Posterior vena cava (tissue), 2 donors: ENCODE measurements around the gene CYP4F3. TPM values are rescaled to one million over a fixed set of nuclear protein-coding genes. Genes with fewer than 3 reads are reported as not detected.
A peak's percentile ranks its signal among the peaks of the same experiment; 100 is the strongest.
"Not testable (repeated sequence)": the region's sequence is repeated elsewhere in the genome, so short reads cannot be mapped to it uniquely, and the experiment has no call there.

ENCODE experiments used
- DNase-seq: peaks from one replicate; pipeline ENCODE4 v3.0.0-alpha.2; 2020; ENCODE audit warnings: low spot score
- intact Hi-C, 2 donors: fragments of 100-400 bp; cut with DNase I; formaldehyde crosslinking; loops; one replicate each; pipeline versions ENCODE4 v1.14.1 to v1.14.2; 2022 to 2023
- total RNA-seq, 2 donors: library from RNA; stranded (reverse); fragmentation: NEBNext Ultra II Directional; extraction: Animal tissue kit (Norgen Biotek cat#: 25700); gene quantifications; one replicate each; pipeline ENCODE4 v1.2.1, GENCODE V29; 2021
- donor health status: DM: yes; HTN: yes; CAD: no.
- donor health status: DM: yes; HTN: yes; CAD: no.

The CYP4F3 gene
- total RNA-seq, 2 donors from 2014 or later, result 0.29 to 0.79 TPM

DNA sequence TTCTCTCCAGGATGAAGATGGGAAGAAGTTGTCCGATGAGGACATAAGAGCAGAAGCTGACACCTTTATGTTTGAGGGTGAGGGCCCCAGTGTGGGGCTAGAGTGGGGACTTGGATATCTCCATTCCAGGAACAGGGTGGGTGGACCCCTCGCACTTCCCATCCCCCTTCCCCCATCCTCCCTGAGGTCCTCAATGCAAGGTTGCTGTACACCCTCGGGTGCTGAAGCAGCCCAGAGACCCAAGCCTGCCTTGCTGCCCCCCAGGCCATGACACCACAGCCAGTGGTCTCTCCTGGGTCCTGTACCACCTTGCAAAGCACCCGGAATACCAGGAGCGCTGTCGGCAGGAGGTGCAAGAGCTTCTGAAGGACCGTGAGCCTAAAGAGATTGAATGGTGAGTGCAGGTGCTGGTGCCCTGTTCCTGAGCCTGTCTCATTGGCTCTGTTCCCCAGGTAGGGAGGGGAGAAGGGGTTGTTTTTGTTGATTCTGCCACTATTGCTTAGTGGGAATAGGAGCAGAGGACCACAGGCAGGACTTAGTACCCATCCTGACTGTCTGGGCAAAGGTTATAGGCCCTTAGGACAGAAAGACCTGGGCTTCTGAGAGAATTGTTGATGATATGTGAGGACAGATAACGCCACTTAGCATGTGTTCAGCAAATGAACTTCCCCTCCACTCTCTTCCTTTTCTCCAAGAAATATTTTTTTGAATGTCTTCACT is 12.0 kb downstream of the CYP4F3 start:
- no peak for DNase-seq
- intact Hi-C loops, result no loop called here

DNA sequence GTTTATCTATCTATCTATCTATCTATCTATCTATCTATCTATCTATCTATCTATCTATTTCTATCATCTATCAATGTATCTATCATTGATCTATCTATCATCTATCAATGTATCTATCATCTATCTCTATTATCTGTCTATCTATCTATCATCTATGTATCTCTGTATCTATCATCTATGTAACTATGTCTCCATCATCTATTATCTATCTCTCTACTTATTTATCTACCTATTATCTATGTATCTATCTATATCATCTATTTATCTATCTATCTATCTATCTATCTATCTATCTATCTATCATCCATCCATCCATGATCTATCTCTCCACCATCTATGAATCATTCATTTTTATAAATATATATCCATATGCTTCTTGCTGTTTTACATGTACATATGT is 15.8 kb downstream of the CYP4F3 start:
- DNase-seq, result no peak
- intact Hi-C loops, result no loop called here

DNA sequence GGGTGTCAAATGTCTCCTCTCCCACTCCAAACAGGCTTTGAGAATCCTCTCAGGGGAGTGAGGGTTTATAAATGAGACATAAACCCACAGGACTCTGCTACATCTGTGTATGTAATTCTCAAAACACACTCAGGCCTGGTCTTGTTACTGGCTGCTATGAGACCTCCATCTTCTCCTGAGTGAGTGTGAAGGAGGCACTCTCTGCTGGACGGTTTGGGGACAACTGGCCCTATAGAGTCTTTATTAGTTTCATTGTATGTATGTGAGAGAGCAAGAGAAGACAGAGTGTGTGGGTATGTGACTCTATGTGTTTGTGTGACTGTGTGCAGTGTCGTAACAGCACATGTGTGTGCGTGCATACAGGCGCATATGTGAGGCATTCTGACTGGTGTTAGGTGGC is 22.6 kb downstream of the CYP4F3 start:
- no peak for DNase-seq
- intact Hi-C loops, result no loop called here

DNA sequence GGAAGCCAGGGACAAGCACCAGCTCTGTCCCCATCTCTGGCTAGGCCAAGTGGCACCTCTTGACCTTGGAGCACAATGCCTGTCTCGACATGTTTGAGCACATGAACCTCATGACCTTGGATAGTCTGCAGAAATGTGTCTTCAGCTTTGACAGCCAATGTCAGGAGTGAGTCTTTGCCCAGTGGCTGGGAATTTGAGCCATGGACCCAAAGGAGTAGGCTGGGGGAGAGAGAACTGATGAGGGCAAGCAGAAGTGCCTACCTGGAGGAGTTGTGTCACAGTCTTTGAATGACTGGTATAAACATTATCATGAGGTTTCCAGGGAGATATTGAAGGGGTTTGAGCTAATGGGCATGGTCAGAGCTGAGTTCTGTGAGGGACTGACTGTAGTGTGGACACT is 25.5 kb downstream of the CYP4F3 start:
- DNase-seq, result no peak
- intact Hi-C loops, result no loop called here

- no peak for DNase-seq
- intact Hi-C loops, result no loop called here
These were observed 26.2 kb downstream of the CYP4F3 start for GRCh38 chr19:15666883-15667282.

DNA sequence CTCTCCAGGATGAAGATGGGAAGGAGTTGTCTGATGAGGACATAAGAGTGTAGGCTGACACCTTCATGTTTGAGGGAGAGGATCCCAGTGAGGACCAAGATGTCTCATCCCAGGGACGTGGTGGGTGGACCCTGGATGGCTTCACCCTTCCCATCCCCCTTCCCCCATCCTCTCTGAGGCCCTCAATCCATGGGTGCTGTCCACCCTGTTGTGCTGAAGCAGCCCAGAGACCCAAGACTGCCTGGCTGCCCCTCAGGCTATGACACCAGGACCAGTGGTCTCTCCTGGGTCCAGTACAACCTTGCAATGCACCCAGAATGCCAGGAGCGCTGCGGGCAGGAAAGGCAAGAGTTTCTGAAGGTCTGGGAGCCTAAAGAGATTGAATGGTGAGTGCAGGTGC is 28.7 kb downstream of the CYP4F3 start:
- DNase-seq, result no peak
- intact Hi-C loops, result no loop called here

DNA sequence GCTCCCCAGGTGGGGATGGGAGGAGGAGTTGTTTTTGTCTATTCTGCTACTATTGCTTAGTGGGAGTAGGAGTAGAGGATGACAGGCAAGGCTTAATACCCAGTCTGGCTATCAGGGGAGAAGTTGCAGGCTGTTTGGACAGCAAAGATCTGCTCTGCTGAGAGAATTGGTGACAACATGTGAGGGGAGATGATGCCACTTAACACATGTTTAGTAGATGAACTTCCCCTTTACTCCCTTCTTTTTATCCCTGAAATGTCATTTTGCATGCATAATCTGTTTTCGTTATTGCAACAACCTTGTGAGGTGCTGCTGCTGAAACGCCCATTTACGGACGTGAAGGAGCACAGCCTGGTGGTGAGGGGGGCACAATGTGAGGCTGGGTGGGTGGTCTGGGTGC is 29.2 kb downstream of the CYP4F3 start:
- no peak for DNase-seq
- intact Hi-C loops, result no loop called here

DNA sequence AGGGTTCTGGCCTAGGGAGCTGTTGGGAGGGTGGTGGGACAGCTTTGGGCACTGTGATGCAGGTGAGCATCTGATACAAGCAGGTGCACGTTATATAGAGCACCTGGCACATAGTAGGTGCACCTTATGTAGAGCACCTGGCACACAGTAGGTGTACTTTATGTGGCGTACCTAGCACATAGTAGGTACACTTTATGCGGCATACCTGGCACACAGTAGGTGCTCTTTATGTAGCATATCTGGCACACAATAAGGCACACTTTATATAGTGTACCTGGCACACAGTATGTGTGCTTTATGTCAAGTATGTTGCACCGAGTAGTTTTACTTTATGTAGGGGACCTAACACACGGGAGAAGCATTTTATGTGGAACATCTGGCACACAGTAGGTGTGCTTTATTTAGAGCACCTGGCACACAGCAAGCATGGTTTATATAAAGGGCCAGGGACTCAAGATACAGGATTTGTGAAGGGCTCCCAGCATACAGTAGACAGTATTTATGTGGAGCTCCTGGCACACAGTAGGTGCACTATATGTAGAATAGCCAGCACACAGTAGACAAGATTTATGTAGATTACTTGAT is 30.6 kb downstream of the CYP4F3 start:
- intact Hi-C loops, result no loop called here
- DNase-seq, result no peak

GRCh38 chr19:15671891-15672579 is 31.3 kb downstream of the CYP4F3 start:
- intact Hi-C loops, result no loop called here
- no peak for DNase-seq

DNA sequence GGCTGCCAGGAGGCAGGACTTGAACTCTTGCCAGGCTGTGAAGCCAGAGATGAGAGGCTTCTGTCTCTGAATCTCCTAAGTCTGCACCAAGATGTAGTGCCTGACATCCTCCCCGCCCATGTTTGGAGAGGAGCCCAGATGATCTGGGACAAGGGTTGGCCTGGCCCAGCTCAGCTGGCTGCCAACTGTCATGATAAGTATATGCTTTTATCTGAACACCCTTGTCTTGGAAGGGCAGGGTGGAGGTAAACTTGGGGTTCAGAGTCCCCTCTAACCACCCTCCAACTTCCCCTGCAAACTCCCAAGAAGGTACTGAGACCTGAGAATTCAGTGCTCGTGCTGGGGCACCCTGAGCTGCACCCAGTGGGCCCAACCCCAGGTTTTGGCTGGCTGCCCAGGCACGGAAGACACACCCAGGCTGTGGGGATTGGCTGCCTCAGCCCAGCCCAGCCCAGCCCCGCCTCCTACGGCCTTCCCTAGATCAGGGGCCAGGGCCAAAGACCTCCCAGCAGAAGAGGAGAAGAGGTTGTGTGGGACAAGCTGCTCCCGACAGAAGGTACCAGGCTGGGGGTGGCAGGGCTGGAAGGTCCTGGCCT is 32.0 kb downstream of the CYP4F3 start, which contains the start of gene CYP4F12:
Gene CYP4F12 (plus strand): TSS at position 508 of the 596 bp plus-strand sequence. CDS start 443 bp downstream, outside the sequence.
- peak; percentile 95 for DNase-seq
- intact Hi-C loops, result no loop called here

GRCh38 chr19:15673176-15673654 is 32.5 kb downstream of the CYP4F3 start:
- no peak for DNase-seq
- intact Hi-C loops, result no loop called here

DNA sequence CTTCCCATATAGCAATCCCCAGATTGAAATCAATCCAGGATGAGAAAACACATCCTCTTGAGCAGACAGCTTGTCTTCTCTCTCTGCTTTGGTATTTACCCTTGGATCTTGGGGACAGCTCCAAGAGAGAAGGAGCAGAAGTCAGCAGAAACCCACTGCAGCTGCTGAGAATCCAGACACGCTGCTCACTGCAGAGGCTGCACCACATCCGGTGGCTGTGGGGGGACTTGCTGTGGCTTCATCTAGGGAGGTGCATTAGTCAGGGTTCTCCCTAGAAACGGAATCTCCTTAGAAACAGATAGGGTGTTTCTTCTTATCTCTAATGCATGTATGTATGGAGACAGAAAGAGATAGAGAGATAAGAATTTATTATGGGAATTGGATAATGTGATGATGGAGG is 34.9 kb downstream of the CYP4F3 start:
- intact Hi-C loops, result no loop called here
- DNase-seq, result no peak

GRCh38 chr19:15679089-15679488 is 38.4 kb downstream of the CYP4F3 start:
- DNase-seq, result no peak
- intact Hi-C loops, result no loop called here

DNA sequence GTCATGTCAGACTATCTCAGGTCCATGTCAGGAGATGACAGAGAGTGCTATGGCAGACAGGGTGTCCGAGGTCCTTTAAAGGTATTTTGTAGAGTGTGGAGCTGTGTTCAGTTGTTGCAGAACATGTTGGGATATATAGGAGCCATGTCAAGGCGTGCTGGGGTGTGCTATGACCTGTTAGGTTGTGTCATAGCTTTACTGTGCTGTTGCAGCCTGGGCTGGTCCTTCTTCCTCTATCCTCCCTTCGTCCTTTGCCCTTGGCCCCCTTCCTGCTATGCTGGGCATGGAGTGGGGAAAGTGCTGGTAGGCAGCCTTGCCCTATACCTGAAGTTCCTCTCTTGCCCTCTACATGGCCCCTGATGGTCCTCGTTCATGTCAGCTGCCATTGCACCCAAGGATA is 39.2 kb downstream of the CYP4F3 start:
- DNase-seq, intact Hi-C loops: not testable (repeated sequence)

DNA sequence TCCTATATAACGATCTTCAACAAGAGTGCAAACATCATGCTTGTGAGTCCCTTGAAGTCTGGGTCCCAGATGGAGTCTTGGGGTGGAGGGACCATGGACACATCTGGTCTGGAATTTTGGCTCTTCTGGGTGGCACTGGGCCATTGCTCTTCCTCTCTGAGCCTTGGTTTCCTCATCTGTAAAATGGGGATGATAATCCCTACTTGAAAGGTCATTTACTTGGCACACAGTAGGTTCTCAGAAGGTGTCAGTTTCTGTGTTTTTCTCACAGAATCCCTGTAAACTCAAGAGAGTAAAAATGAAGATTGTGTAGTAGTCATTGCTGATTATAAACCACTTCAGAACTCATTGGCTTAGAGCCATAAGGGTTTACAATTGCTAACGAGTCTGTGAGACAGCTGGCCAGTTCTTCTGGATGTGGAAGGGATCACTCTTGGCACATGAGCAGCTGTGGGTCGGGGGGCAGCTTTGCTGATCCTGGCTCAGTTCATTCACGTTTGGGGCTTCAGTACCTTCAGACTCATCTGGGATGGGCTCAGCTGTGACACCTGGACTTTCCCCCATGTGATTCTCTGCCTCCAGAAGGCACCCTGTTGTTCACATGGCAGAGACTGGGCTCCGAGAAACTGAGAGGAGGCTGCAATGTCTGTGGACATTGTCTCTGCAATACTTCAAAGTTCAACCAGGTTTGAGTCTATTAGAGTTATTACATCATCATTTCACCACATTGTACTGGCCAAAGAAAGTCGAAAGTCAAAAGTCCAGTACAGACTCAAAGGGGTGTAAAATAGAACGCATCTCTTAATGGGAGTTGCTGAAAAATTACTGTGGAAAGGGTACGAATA is 40.0 kb downstream of the CYP4F3 start:
- intact Hi-C loops, result no loop called here
- DNase-seq, result no peak

- DNase-seq, result no peak
These were observed 42.7 kb downstream of the CYP4F3 start for GRCh38 chr19:15683411-15683810.

DNA sequence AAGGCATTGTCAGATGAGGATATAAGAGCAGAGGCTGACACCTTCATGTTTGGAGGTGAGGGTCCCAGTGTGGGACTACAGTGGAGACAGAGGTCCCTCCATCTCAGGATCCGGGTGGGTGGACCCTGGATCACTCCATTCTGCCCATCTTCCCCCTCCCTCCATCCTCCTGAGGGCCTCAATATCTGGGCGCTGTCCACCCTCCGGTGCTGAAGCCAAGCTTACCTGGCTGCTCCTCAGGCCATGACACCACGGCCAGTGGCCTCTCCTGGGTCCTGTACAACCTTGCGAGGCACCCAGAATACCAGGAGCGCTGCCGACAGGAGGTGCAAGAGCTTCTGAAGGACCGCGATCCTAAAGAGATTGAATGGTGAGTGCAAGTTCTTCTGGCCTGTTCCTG is 44.1 kb downstream of the CYP4F3 start:
- intact Hi-C loops, result no loop called here
- no peak for DNase-seq

More at GRCh38 chr19:15683411-15683810, 42.7 kb downstream of the CYP4F3 start:
- intact Hi-C loops, result no loop called here

DNA sequence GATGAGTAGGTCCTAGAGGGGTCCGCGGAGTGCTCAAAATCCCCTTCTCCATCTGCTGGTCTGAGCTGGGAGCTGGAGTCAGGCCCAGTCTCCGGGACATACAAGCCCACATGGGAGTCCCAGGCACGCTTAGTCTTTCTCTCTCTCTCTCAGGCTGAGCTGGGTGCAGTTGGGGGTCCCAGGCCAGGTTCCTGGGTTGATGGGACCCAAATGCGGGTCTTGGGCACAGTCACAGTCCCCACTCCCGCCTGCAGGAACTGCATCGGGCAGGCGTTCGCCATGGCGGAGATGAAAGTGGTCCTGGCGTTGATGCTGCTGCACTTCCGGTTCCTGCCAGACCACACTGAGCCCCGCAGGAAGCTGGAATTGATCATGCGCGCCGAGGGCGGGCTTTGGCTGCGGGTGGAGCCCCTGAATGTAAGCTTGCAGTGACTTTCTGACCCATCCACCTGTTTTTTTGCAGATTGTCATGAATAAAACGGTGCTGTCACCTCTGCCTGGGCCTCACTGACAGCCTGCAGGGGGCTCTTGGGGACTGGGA is 56.0 kb downstream of the CYP4F3 start:
- no peak for DNase-seq
- intact Hi-C loops, result no loop called here
